SK-N-SH (cell line): ENCODE results near the gene KLHL12. TPM values are rescaled to one million over a fixed set of nuclear protein-coding genes. Genes with fewer than 3 reads are reported as not detected.

Experiments
- CTCF ChIA-PET: fragments of 300-600, 350-600 bp; formaldehyde crosslinking; extraction: SDS; loops from one replicate; lab custom pipeline; 2021; lab: Yijun Ruan, JAX
- POLR2A ChIA-PET: fragments of 350-600 bp; sonication (Branson Sonifier 250); formaldehyde crosslinking; extraction: SDS; loops from one replicate; lab custom pipeline; 2020; ENCODE audit warnings: antibody characterized with exemption, inconsistent platforms; lab: Yijun Ruan, JAX
- DNase-seq: peaks from one replicate; pipeline ENCODE4 v3.0.0; 2012
- H2AFZ ChIP-seq: fragments of 200-600 bp; sonication (generic); 2 replicates; pipeline ENCODE4 v1.8.1; 2016; ENCODE audit warnings: antibody characterized with exemption, mild to moderate bottlenecking, low read depth
- H3F3A ChIP-seq: fragments of 200-600 bp; sonication (generic); replicated peaks from 2 replicates; pipeline ENCODE3; 2016; ENCODE audit warnings: antibody characterized with exemption, mild to moderate bottlenecking; ENCODE audit not compliant: insufficient read depth
- H3K27ac ChIP-seq, 2 experiments: fragments of 200-500 bp in 1 of 2; fragments of 200-600 bp in 1 of 2; sonication (Bioruptor generic) in 1 of 2; sonication (generic), shearing (Covaris generic) in 1 of 2; 2 replicates each; pipeline versions ENCODE4 v1.5.1 to v1.6.1; 2014 to 2016; ENCODE audit warnings: low read depth in 2 of 2, inconsistent platforms in 1 of 2, low read length in 1 of 2, mild to moderate bottlenecking in 1 of 2, mixed read lengths in 1 of 2
- H3K27me3 ChIP-seq: fragments of 200-600 bp; sonication (generic), shearing (Covaris generic); 2 replicates; pipeline ENCODE4 v1.6.1; 2016; ENCODE audit warnings: mixed run types; ENCODE audit not compliant: insufficient read depth
- H3K36me3 ChIP-seq, 2 experiments: fragments of 200-500 bp in 1 of 2; fragments of 200-600 bp in 1 of 2; sonication (Bioruptor generic) in 1 of 2; sonication (generic) in 1 of 2; replicated peaks in 1 of 2; 2 replicates each; pipeline versions ENCODE3 to v1.5.1; 2014 to 2016; ENCODE audit warnings: low read length in 1 of 2, mild to moderate bottlenecking in 1 of 2; ENCODE audit not compliant: insufficient read depth in 2 of 2, control insufficient read depth in 1 of 2
- H3K4me1 ChIP-seq, 2 experiments: fragments of 200-500 bp in 1 of 2; fragments of 200-600 bp in 1 of 2; sonication (Bioruptor generic) in 1 of 2; sonication (generic), shearing (Covaris generic) in 1 of 2; 2 replicates each; pipeline versions ENCODE4 v1.5.1 to v1.6.1; 2014 to 2016; ENCODE audit warnings: low read depth in 1 of 2, low read length in 1 of 2, mixed run types in 1 of 2; ENCODE audit not compliant: insufficient read depth in 2 of 2, control insufficient read depth in 1 of 2
- H3K4me2 ChIP-seq: fragments of 200-600 bp; sonication (generic), shearing (Covaris generic); 2 replicates; pipeline ENCODE4 v1.6.1; 2017; ENCODE audit warnings: mixed run types
- H3K4me3 ChIP-seq, 2 experiments: fragments of 200-500 bp in 1 of 2; fragments of 200-600 bp in 1 of 2; sonication (Bioruptor generic) in 1 of 2; sonication (generic), shearing (Covaris generic) in 1 of 2; 2 replicates each; pipeline versions ENCODE4 v1.5.1 to v1.8.1; 2014 to 2016; ENCODE audit warnings: low read depth in 2 of 2, inconsistent platforms in 1 of 2, low read length in 1 of 2, mild to moderate bottlenecking in 1 of 2, mixed read lengths in 1 of 2, moderate library complexity in 1 of 2
- H3K79me2 ChIP-seq: fragments of 200-600 bp; sonication (generic); 2 replicates; pipeline ENCODE4 v1.8.1; 2017; ENCODE audit warnings: mild to moderate bottlenecking; ENCODE audit not compliant: insufficient read depth
- H3K9ac ChIP-seq: fragments of 200-600 bp; sonication (generic); 2 replicates; pipeline ENCODE4 v1.6.1; 2017; ENCODE audit warnings: mixed run types
- H3K9me2 ChIP-seq: fragments of 200-600 bp; sonication (generic); 2 replicates; pipeline ENCODE4 v1.6.1; 2017; ENCODE audit warnings: mixed run types
- H3K9me3 ChIP-seq: fragments of 200-600 bp; sonication (generic); 2 replicates; pipeline ENCODE4 v1.6.1; 2017; ENCODE audit warnings: mixed run types, mild to moderate bottlenecking, moderate library complexity
- H4K20me1 ChIP-seq: fragments of 200-600 bp; sonication (generic); 2 replicates; pipeline ENCODE4 v1.6.1; 2017; ENCODE audit warnings: mild to moderate bottlenecking, mixed run types; ENCODE audit not compliant: insufficient read depth
- CHD2 ChIP-seq: fragments of 150-350 bp; IDR thresholded peaks from 2 replicates; pipeline ENCODE4 v1.6.1; 2018; ENCODE audit warnings: low read length; ENCODE audit not compliant: partially characterized antibody
- CTCF ChIP-seq: fragments of 200-600 bp; sonication (generic); IDR thresholded peaks from 2 replicates; pipeline ENCODE4 v1.6.1; 2017; ENCODE audit warnings: antibody characterized with exemption, mild to moderate bottlenecking, moderate library complexity
- ELF1 ChIP-seq: IDR thresholded peaks from 2 replicates; pipeline ENCODE4 v1.4.0; 2012
- FOSL2 ChIP-seq: IDR thresholded peaks from 2 replicates; pipeline ENCODE4 v1.4.0; 2012; ENCODE audit warnings: low read depth, mild to moderate bottlenecking, moderate library complexity, borderline replicate concordance
- FOXJ3 ChIP-seq: sonication (generic); formaldehyde crosslinking; IDR thresholded peaks from 2 replicates; pipeline ENCODE4 v1.5.1; 2020; ENCODE audit warnings: mild to moderate bottlenecking, missing genetic modification reagents
- JUND ChIP-seq: IDR thresholded peaks from 2 replicates; pipeline ENCODE4 v1.4.0; 2012
- MAX ChIP-seq: IDR thresholded peaks from 2 replicates; pipeline ENCODE4 v1.4.0; 2012; ENCODE audit warnings: low read depth
- MEF2A ChIP-seq: IDR thresholded peaks from 2 replicates; pipeline ENCODE4 v1.4.0; 2012; ENCODE audit warnings: low read depth, borderline replicate concordance
- MXI1 ChIP-seq: IDR thresholded peaks from 2 replicates; pipeline ENCODE4 v1.6.1; 2012; ENCODE audit warnings: mild to moderate bottlenecking, low read depth, low read length, improper control_type of control experiment
- NRF1 ChIP-seq: IDR thresholded peaks from 2 replicates; pipeline ENCODE4 v1.6.1; 2012; ENCODE audit warnings: low read depth, mild to moderate bottlenecking, low read length
- POLR2AphosphoS5 ChIP-seq: IDR thresholded peaks from 2 replicates; pipeline ENCODE4 v1.6.1; 2012; ENCODE audit warnings: low read depth, low read length
- RAD21 ChIP-seq: IDR thresholded peaks from 2 replicates; pipeline ENCODE4 v1.6.1; 2012; ENCODE audit warnings: mild to moderate bottlenecking, low read length
- RXRA ChIP-seq: IDR thresholded peaks from 2 replicates; pipeline ENCODE4 v1.4.0; 2012; ENCODE audit warnings: low read depth, mild to moderate bottlenecking, borderline replicate concordance
- SIN3A ChIP-seq: IDR thresholded peaks from 2 replicates; pipeline ENCODE4 v1.6.1; 2012; ENCODE audit warnings: low read depth, mild to moderate bottlenecking, low read length, moderate library complexity, borderline replicate concordance
- SMC3 ChIP-seq: IDR thresholded peaks from 2 replicates; pipeline ENCODE4 v1.6.1; 2012; ENCODE audit warnings: low read depth, low read length, improper control_type of control experiment
- TAF1 ChIP-seq: IDR thresholded peaks from 2 replicates; pipeline ENCODE4 v1.6.1; 2012; ENCODE audit warnings: low read depth, mild to moderate bottlenecking, low read length, moderate library complexity, borderline replicate concordance
- TEAD4 ChIP-seq: IDR thresholded peaks from 2 replicates; pipeline ENCODE4 v1.4.0; 2012; ENCODE audit warnings: mild to moderate bottlenecking, borderline replicate concordance; ENCODE audit not compliant: insufficient read depth
- ZBTB33 ChIP-seq: IDR thresholded peaks from 2 replicates; pipeline ENCODE4 v1.4.0; 2012; ENCODE audit warnings: low read depth, borderline replicate concordance
- WGBS: methylation state at CpG from one replicate; pipeline ENCODE4 v1.1.6; 2017; ENCODE audit warnings: low lambda C conversion rate; 5-methylcytosine and 5-hydroxymethylcytosine counted together
- polyA plus RNA-seq, 3 experiments: library from polyadenylated mRNA; depleted of rRNA; stranded (reverse); fragments of >200 nt; gene quantifications; 2 replicates each; pipeline ENCODE4 v1.2.3, GENCODE V29; 2012

The KLHL12 gene
- polyA plus RNA-seq, 1 of the 3 experiments (the other 2 are of a cell fraction), result 22.6 TPM

- TF ChIP-seq CTCF (no peak), MEF2A (no peak), RXRA (no peak), FOSL2 (no peak), FOXJ3 (no peak), TEAD4 (no peak), ELF1 (no peak), CHD2 (peak; percentile 41), JUND (no peak), SIN3A (peak; percentile 72; the same call in 1 of the 2 replicates), POLR2AphosphoS5 (peak; percentile 69), ZBTB33 (no peak), TAF1 (no peak)
Observed at GRCh38 chr1:202861420-202862132, 65.5 kb downstream of the KLHL12 start (continued).

- no peaks in the 10 kb centered on the region for H3K27me3 ChIP-seq
- H3K9me2 ChIP-seq, result no peaks in the 10 kb centered on the region
- TF ChIP-seq RAD21 (peak; percentile 22; the same call in 1 of the 2 replicates), NRF1 (peak; percentile 48; the same call in 1 of the 2 replicates), MEF2A (no peak), MAX (0 out of 2 replicates have a peak, but pooled peaks have one; percentile 4), SMC3 (peak; percentile 11; the same call in 1 of the 2 replicates), MXI1 (peak; percentile 73; the same call in 1 of the 2 replicates)
- peak overlapping the region; percentile 14 to 74; a peak in 3 of 4 replicates for H3K27ac ChIP-seq
- POLR2A ChIA-PET, result interaction anchor here (0.5 to 1.2 kb wide), 8 partner anchors 12 to 107 kb away, joined by 3 to 5 read pairs (median 3); partner anchors contain the start of gene PCAT6
- peak overlapping the region; percentile 97 for H2AFZ ChIP-seq
- no peaks in the 10 kb centered on the region for H3F3A ChIP-seq
- peak overlapping the region; percentile 94 for H3K4me2 ChIP-seq
- no peaks in the 10 kb centered on the region for H3K36me3 ChIP-seq
- H3K9ac ChIP-seq, result peak overlapping the region; percentile 73
- DNase-seq, result peak; percentile 83
- peak overlapping the region; percentile 75 to 82 for H3K4me3 ChIP-seq
- WGBS, result 5% methylated on average over 42 of the region's 50 CpGs
- H3K79me2 ChIP-seq, result no peaks in the 10 kb centered on the region
- H3K4me1 ChIP-seq, result peaks cover 0 to 6% of the 10 kb centered on the region in 2 experiments; a peak in 1 of 4 replicates
- no peaks in the 10 kb centered on the region for H4K20me1 ChIP-seq
- no peaks in the 10 kb centered on the region for H3K9me3 ChIP-seq
- CTCF ChIA-PET, result interaction anchor here (0.6 to 1.8 kb wide), 2 partner anchors 18 kb away, joined by 3 to 5 read pairs; no protein-coding TSS in a partner anchor
Observed at GRCh38 chr1:202860744-202861419, 66.2 kb downstream of the KLHL12 start.
